ENCODE results near the gene THRB.

THRB gene

GRCh38 chr3:24138876-24139256 lies 355.8 kb downstream of the THRB start:
- 92% methylated on average over 1 of the region's 1 CpG for WGBS
- Histone ChIP-seq H3K18ac (ENCODE audit: low read depth in 1 of 2, low read length in 2 of 2) (peak overlapping the region in 1 of 2 experiments; percentile 64), H3K27ac (ENCODE audit: low read length, poor library complexity, severe bottlenecking) (no peak overlapping the region), H2AK5ac (ENCODE audit: low read length, severe bottlenecking) (no peak overlapping the region), H3K4ac (ENCODE audit: low read depth in 1 of 2, low read length in 2 of 2) (no peak overlapping the region), H3K4me3 (ENCODE audit: insufficient read depth in 1 of 2, low read depth in 1 of 2, low read length in 2 of 2) (no peak overlapping the region), H3K79me1 (replicated peaks; ENCODE audit: low read length, poor library complexity, severe bottlenecking) (peaks cover 4% of the 10 kb centered on the region), H4K8ac (ENCODE audit: low read length) (no peak overlapping the region), H2BK12ac (ENCODE audit: low read length in 2 of 2) (no peak overlapping the region), H2AFZ (ENCODE audit: low read depth, low read length) (no peak overlapping the region), H4K91ac (ENCODE audit: low read length) (no peak overlapping the region), H2BK15ac (ENCODE audit: low read depth, poor library complexity, severe bottlenecking) (no peak overlapping the region), H3K4me1 (ENCODE audit: control insufficient read depth, insufficient read depth, low read depth, low read length) (no peaks in the 10 kb centered on the region), H2BK120ac (ENCODE audit: low read depth, low read length) (no peak overlapping the region), H3K23ac (ENCODE audit: low read length in 2 of 2) (no peak overlapping the region), H3K27me3 (ENCODE audit: control insufficient read depth in 1 of 2, insufficient read depth in 1 of 2, low read length in 2 of 2) (no peaks in the 10 kb centered on the region), H3K14ac (ENCODE audit: low read length in 2 of 2) (no peak overlapping the region), H3K9ac (ENCODE audit: low read length) (no peak overlapping the region), H3K36me3 (ENCODE audit: control insufficient read depth in 1 of 2, insufficient read depth in 2 of 2, low read depth in 1 of 2, low read length in 2 of 2) (peaks cover 6 to 13% of the 10 kb centered on the region in 2 experiments), H3K9me3 (ENCODE audit: control insufficient read depth, low read length) (no peaks in the 10 kb centered on the region), H3K4me2 (ENCODE audit: low read length, poor library complexity, severe bottlenecking) (no peak overlapping the region), H2BK5ac (ENCODE audit: low read depth, low read length, poor library complexity, severe bottlenecking) (no peak overlapping the region)
- no peak for DNase-seq

- H2AK5ac ChIP-seq (ENCODE audit: low read length, severe bottlenecking): no peak overlapping the region
- H3K27me3 ChIP-seq (ENCODE audit: control insufficient read depth in 1 of 2, insufficient read depth in 1 of 2, low read length in 2 of 2): no peaks in the 10 kb centered on the region
- H3K36me3 ChIP-seq (ENCODE audit: control insufficient read depth in 1 of 2, insufficient read depth in 2 of 2, low read depth in 1 of 2, low read length in 2 of 2): peaks cover 5 to 13% of the 10 kb centered on the region in 2 experiments
- H4K8ac ChIP-seq (ENCODE audit: low read length): no peak overlapping the region
- no peaks in the 10 kb centered on the region for H3K4me1 ChIP-seq (ENCODE audit: control insufficient read depth, insufficient read depth, low read depth, low read length)
- DNase-seq: no peak
- no peak overlapping the region for H3K4me2 ChIP-seq (ENCODE audit: low read length, poor library complexity, severe bottlenecking)
- H2BK12ac ChIP-seq (ENCODE audit: low read length in 2 of 2): no peak overlapping the region
- H2BK5ac ChIP-seq (ENCODE audit: low read depth, low read length, poor library complexity, severe bottlenecking): no peak overlapping the region
- H2AFZ ChIP-seq (ENCODE audit: low read depth, low read length): no peak overlapping the region
- H3K79me1 ChIP-seq (replicated peaks; ENCODE audit: low read length, poor library complexity, severe bottlenecking): no peaks in the 10 kb centered on the region
- no peak overlapping the region for H2BK15ac ChIP-seq (ENCODE audit: low read depth, poor library complexity, severe bottlenecking)
- 91% methylated on average over 4 of the region's 6 CpGs for WGBS
- no peak overlapping the region for H2BK120ac ChIP-seq (ENCODE audit: low read depth, low read length)
- no peak overlapping the region for H3K23ac ChIP-seq (ENCODE audit: low read length in 2 of 2)
- H3K27ac ChIP-seq (ENCODE audit: low read length, poor library complexity, severe bottlenecking): no peak overlapping the region
- H3K4me3 ChIP-seq (ENCODE audit: insufficient read depth in 1 of 2, low read depth in 1 of 2, low read length in 2 of 2): no peak overlapping the region
- H3K9me3 ChIP-seq (ENCODE audit: control insufficient read depth, low read length): no peaks in the 10 kb centered on the region
- no peak overlapping the region for H3K4ac ChIP-seq (ENCODE audit: low read depth in 1 of 2, low read length in 2 of 2)
- no peak overlapping the region for H3K14ac ChIP-seq (ENCODE audit: low read length in 2 of 2)
- H3K9ac ChIP-seq (ENCODE audit: low read length): no peak overlapping the region
- peak overlapping the region in 1 of 2 experiments; percentile 35 for H3K18ac ChIP-seq (ENCODE audit: low read depth in 1 of 2, low read length in 2 of 2)
- no peak overlapping the region for H4K91ac ChIP-seq (ENCODE audit: low read length)
Measured at GRCh38 chr3:24137958-24138875, 356.4 kb downstream of the THRB start.

GRCh38 chr3:24137334-24137733 lies 357.3 kb downstream of the THRB start:
- no peak overlapping the region for H3K18ac ChIP-seq (ENCODE audit: low read depth in 1 of 2, low read length in 2 of 2)
- H3K36me3 ChIP-seq (ENCODE audit: control insufficient read depth in 1 of 2, insufficient read depth in 2 of 2, low read depth in 1 of 2, low read length in 2 of 2): peaks cover 5 to 16% of the 10 kb centered on the region in 2 experiments
- no peak overlapping the region for H3K4me3 ChIP-seq (ENCODE audit: insufficient read depth in 1 of 2, low read depth in 1 of 2, low read length in 2 of 2)
- H3K23ac ChIP-seq (ENCODE audit: low read length in 2 of 2): no peak overlapping the region
- H2AFZ ChIP-seq (ENCODE audit: low read depth, low read length): no peak overlapping the region
- no peaks in the 10 kb centered on the region for H3K27me3 ChIP-seq (ENCODE audit: control insufficient read depth in 1 of 2, insufficient read depth in 1 of 2, low read length in 2 of 2)
- no peaks in the 10 kb centered on the region for H3K79me1 ChIP-seq (replicated peaks; ENCODE audit: low read length, poor library complexity, severe bottlenecking)
- no peak overlapping the region for H2BK15ac ChIP-seq (ENCODE audit: low read depth, poor library complexity, severe bottlenecking)
- no peak overlapping the region for H4K91ac ChIP-seq (ENCODE audit: low read length)
- no peak overlapping the region for H2BK5ac ChIP-seq (ENCODE audit: low read depth, low read length, poor library complexity, severe bottlenecking)
- no peak overlapping the region for H3K27ac ChIP-seq (ENCODE audit: low read length, poor library complexity, severe bottlenecking)
- no peak for DNase-seq
- H3K4ac ChIP-seq (ENCODE audit: low read depth in 1 of 2, low read length in 2 of 2): no peak overlapping the region
- H3K4me2 ChIP-seq (ENCODE audit: low read length, poor library complexity, severe bottlenecking): no peak overlapping the region
- no peak overlapping the region for H2BK12ac ChIP-seq (ENCODE audit: low read length in 2 of 2)
- no peak overlapping the region for H4K8ac ChIP-seq (ENCODE audit: low read length)
- H3K14ac ChIP-seq (ENCODE audit: low read length in 2 of 2): no peak overlapping the region
- H3K9ac ChIP-seq (ENCODE audit: low read length): no peak overlapping the region
- H3K9me3 ChIP-seq (ENCODE audit: control insufficient read depth, low read length): no peaks in the 10 kb centered on the region
- no peak overlapping the region for H2BK120ac ChIP-seq (ENCODE audit: low read depth, low read length)
- peak overlapping the region; percentile 9 for H2AK5ac ChIP-seq (ENCODE audit: low read length, severe bottlenecking)
- H3K4me1 ChIP-seq (ENCODE audit: control insufficient read depth, insufficient read depth, low read depth, low read length): no peaks in the 10 kb centered on the region
- 95% methylated on average over 3 of the region's 3 CpGs for WGBS

- H2AFZ ChIP-seq (ENCODE audit: low read depth, low read length): no peak overlapping the region
- no peak overlapping the region for H2BK12ac ChIP-seq (ENCODE audit: low read length in 2 of 2)
- no peak overlapping the region for H2AK5ac ChIP-seq (ENCODE audit: low read length, severe bottlenecking)
- no peak overlapping the region for H3K9ac ChIP-seq (ENCODE audit: low read length)
- no peaks in the 10 kb centered on the region for H3K4me1 ChIP-seq (ENCODE audit: control insufficient read depth, insufficient read depth, low read depth, low read length)
- H3K36me3 ChIP-seq (ENCODE audit: control insufficient read depth in 1 of 2, insufficient read depth in 2 of 2, low read depth in 1 of 2, low read length in 2 of 2): peaks cover 5 to 14% of the 10 kb centered on the region in 2 experiments
- H2BK5ac ChIP-seq (ENCODE audit: low read depth, low read length, poor library complexity, severe bottlenecking): no peak overlapping the region
- no peak overlapping the region for H4K91ac ChIP-seq (ENCODE audit: low read length)
- H3K27me3 ChIP-seq (ENCODE audit: control insufficient read depth in 1 of 2, insufficient read depth in 1 of 2, low read length in 2 of 2): no peaks in the 10 kb centered on the region
- no peak overlapping the region for H3K4me3 ChIP-seq (ENCODE audit: insufficient read depth in 1 of 2, low read depth in 1 of 2, low read length in 2 of 2)
- no peak for DNase-seq
- no peak overlapping the region for H3K27ac ChIP-seq (ENCODE audit: low read length, poor library complexity, severe bottlenecking)
- H3K9me3 ChIP-seq (ENCODE audit: control insufficient read depth, low read length): no peaks in the 10 kb centered on the region
- no peak overlapping the region for H3K23ac ChIP-seq (ENCODE audit: low read length in 2 of 2)
- H4K8ac ChIP-seq (ENCODE audit: low read length): no peak overlapping the region
- no peak overlapping the region for H3K4me2 ChIP-seq (ENCODE audit: low read length, poor library complexity, severe bottlenecking)
- no peak overlapping the region for H2BK120ac ChIP-seq (ENCODE audit: low read depth, low read length)
- H3K14ac ChIP-seq (ENCODE audit: low read length in 2 of 2): no peak overlapping the region
- H2BK15ac ChIP-seq (ENCODE audit: low read depth, poor library complexity, severe bottlenecking): no peak overlapping the region
- H3K18ac ChIP-seq (ENCODE audit: low read depth in 1 of 2, low read length in 2 of 2): no peak overlapping the region
- no peaks in the 10 kb centered on the region for H3K79me1 ChIP-seq (replicated peaks; ENCODE audit: low read length, poor library complexity, severe bottlenecking)
- no peak overlapping the region for H3K4ac ChIP-seq (ENCODE audit: low read depth in 1 of 2, low read length in 2 of 2)
Measured at GRCh38 chr3:24136624-24137310, 357.9 kb downstream of the THRB start.
